MM.1S (cell line): ENCODE data around the gene ZMYND15.

Experiments
- EZH2phosphoT487 ChIP-seq: fragments of 300-600 bp; sonication (generic); IDR thresholded peaks from 2 replicates; pipeline ENCODE4 v1.6.1; 2018; ENCODE audit warnings: antibody characterized with exemption, low read length
- TF ChIP-seq, protein P1 (sequence below): fragments of 300-600 bp; sonication (generic); IDR thresholded peaks from 2 replicates; pipeline ENCODE4 v1.5.1; 2016; ENCODE audit warnings: antibody characterized with exemption, low read length, mixed read lengths

DNA sequence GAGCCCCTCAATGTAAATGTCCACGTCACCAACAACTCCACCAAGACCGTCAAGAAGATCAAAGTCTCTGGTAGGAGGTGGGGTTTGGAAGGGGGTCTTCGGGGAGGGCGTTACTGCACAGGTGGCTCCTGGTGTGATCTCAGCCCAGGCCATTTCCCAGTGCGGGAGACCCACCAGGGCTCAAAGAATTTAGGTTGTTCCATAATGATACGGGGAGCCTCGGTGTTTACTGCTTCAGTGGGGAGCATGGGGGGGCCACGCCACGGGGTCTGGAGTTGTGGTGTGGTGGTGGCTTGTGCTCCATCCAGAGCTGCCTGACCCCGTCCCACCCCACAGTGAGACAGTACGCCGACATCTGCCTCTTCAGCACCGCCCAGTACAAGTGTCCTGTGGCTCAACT, 21.4 kb upstream of the ZMYND15 start:
- TF ChIP-seq, protein P1, sequence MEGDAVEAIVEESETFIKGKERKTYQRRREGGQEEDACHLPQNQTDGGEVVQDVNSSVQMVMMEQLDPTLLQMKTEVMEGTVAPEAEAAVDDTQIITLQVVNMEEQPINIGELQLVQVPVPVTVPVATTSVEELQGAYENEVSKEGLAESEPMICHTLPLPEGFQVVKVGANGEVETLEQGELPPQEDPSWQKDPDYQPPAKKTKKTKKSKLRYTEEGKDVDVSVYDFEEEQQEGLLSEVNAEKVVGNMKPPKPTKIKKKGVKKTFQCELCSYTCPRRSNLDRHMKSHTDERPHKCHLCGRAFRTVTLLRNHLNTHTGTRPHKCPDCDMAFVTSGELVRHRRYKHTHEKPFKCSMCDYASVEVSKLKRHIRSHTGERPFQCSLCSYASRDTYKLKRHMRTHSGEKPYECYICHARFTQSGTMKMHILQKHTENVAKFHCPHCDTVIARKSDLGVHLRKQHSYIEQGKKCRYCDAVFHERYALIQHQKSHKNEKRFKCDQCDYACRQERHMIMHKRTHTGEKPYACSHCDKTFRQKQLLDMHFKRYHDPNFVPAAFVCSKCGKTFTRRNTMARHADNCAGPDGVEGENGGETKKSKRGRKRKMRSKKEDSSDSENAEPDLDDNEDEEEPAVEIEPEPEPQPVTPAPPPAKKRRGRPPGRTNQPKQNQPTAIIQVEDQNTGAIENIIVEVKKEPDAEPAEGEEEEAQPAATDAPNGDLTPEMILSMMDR, result no peak
- TF ChIP-seq EZH2phosphoT487, result no peak
